ENCODE measurements around the gene NKX2-3.

NKX2-3 gene

DNA sequence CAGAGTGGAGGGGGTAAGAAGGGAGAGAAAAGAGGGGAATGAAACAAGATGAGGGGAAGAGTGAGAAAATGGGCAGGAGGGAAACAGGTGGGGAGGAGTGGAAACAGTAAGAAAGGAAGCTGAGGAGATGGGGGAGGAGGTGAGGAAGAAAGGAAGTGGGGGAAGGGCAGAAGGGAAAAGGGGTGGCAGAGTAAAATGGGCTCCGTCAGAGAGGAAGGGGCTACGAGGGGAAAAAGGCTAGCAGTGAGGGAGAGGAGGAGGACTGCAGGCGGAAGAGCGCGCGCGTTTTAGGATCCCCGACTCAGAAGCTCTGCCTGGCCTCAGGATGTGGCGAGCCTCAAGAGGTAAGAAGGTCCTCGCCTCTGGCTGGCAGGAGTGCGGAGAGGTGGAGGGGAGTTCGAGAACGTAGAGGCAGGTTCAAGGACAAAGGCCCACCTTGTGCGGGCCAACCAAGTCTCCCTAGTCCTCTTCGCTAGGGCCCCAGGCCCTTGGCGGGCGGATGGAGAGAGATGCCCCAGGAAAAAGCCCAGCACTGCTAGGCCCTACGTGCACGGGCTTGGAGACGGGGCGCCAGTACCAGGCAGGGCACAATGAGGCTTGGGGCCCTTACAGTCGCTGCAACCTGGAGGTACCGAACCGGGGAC lies 5.8 kb upstream of the NKX2-3 start:
- FAIRE-seq = no peak

DNA sequence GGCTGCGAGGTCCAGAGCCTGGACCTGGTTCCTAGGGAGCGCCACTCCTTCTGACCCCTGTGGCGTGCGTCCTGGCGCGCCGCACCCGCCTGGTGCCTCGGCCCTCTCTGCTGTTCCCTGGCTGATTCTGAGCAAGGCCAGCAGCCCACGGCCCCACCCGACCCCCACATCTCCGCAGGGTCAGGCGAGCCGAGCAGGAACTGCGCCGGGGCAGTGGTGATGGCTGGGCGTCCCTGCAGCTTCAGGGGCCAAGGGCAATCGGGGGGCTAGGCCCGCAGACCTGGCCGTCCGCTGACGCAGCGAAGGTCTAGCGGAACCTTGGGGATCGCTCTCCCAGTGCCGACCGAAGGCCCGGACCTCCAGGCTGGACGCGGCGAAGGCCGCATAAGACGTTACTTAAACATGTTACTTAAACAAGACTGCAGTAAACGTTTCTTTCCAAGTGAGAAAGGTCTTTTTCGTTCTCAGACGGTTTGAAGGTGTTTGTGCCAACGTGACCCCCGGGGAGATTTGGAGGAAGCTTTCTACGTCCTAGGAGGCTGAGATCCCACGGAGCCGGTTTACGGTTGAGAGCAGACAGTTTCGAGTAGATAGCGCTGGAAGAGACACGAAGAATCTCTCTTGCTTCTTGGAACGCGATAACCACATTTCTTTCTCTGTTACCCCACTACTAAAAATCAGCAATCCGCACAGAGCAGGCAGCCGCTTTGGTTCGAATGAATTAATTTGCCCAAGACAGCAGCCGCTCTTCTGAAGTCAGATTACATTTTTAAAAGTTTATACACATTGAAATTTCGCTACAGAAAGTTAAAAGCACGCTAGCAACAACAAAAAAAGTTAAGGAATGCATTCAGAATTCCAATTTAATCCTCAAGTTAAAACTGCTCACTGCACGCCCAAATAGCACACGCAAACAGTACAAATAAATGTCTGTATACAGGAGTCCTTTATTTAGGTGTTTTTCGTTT lies 4.9 kb upstream of the NKX2-3 start:
- no peak for FAIRE-seq

DNA sequence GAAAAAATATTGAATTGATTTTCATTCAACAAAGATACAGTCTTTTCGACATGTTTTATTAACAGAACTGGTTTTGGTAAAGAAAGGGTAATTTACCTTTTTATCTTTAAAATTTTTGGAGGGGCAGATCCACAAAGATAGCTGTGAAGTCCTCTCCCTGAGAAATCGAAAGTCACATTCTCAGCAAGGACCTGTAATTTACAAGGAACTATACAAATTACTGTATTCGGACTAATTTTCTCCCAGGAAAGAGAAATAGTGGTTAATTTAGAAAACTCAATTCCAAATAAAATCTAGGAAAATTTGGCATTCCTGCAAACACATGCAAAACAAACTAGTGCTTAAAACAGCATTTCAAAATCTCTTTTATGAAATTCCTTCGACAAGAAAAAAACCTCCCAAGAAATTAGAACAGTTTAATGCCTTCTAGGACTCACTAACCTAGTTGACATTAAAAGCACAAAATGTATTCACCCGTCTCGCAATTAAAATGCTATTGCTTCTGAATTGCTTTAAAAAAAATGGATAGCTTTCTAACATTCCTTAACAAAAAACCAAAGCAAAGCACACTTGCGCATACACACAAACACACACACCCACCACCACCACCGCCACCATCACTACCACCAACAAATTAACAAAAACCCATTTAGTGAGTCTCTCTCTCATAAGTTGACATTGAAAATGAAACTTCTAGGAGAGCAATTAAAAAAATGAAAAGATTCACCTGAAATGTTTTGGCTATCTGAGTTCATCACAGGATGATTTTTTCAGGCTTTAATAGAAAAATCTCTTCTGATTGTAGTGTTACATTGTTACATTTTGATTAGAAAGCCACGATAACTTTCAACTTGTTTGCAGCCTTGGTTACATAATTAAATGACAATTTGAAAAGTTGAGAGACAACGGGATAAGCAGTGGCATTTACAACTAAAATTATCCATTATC lies 4.0 kb upstream of the NKX2-3 start:
- FAIRE-seq = no peak

DNA sequence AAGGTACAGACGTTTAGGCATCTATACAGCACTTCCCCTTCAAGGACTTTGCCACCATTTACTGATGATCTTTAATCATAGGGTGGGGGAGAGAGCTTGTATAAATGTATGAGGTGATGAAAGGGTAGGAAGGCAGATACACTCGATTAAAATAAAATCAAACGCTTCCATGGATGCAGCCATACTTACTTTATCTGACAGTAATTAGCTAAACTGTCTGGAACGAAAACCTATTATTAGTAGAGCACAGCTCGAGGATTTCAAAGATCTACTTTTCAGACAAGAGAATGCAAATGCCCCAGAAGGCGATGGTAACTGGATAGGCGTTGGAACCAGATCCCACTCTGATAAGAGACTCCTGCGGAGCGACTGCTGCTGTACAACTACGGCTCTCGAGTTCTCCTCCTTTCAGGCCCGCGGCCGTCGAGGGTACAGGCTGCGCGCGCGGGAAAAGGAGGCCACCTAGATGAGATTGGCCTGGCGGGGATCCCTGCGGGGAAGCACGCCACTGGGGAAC lies 3.1 kb upstream of the NKX2-3 start:
- no peak for FAIRE-seq

DNA sequence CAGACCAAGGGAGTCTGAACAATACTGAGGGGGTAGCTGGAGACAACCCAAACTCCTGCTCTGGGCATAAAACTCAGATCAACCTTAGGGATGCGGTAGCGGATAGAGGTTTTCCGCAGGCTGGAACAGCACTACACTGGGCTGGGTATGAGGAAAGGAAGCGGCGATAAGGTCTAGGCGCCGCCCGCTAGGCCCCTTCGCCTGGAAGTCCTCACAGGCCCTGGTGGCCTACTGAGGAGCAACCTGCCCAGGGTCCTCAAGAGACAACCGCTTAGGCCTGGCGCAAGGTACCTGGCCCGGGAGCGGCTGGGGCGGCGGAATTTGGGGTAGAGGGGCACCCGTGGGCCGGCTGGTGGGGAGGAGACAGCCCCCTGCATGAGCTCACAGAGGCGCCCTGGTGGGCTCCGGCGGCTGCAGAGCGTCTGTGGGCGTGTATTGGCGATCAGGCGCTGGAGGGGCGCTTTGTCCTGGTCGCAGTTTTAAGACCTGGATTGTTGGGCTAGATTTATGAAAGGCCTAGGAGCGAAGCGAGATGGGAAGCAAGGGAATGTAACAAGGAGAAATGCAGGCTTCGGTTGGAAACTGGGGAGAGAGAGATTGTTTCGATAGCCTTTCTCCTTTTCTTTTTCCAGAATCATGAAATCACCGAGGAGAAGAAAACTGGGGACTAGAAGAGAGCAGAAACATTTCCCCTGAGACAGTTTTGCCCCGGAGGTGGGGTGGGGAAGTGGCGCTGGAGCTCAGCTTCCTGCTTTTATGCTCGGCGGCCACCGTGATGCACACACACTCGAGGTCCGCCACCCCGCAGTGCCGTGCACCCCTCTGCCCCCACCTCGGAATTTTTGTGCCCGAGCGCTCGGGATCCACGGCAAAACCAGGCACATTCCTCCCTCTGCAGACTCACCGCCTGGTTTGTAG lies 2.4 kb upstream of the NKX2-3 start:
- FAIRE-seq = no peak

DNA sequence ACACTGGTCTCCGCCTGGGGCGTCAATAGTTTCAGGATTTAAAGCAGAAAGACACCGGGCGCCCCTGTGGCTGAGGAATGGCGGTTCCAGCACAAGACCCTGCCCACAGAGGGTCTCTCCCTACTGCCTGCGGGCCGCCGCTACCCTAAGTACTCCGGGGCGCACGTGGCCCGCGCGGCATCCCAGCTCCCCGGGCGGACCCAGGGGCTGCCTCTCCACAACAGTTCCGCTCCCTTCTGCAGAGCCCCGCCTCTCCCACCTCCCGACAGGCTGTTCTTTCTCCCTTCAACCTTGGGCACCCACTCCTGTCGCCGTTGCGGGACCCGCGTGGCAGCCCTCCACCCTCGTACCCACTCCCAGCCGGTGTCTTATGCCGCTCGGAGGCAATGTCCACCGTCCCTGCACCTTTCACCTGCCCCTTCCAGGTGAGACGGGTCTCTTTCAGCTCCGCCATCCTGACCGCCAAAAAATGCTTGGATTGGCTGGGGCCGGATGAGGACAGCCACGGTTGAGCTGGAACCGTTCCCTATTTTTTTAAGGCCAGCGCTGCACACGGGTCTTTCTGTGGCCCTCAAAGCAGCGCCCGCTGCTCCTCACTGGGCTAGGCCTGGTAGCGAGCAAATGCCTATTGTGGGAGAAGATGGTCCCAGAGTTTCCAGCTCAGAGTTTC lies 1.6 kb upstream of the NKX2-3 start:
- FAIRE-seq = no peak

DNA sequence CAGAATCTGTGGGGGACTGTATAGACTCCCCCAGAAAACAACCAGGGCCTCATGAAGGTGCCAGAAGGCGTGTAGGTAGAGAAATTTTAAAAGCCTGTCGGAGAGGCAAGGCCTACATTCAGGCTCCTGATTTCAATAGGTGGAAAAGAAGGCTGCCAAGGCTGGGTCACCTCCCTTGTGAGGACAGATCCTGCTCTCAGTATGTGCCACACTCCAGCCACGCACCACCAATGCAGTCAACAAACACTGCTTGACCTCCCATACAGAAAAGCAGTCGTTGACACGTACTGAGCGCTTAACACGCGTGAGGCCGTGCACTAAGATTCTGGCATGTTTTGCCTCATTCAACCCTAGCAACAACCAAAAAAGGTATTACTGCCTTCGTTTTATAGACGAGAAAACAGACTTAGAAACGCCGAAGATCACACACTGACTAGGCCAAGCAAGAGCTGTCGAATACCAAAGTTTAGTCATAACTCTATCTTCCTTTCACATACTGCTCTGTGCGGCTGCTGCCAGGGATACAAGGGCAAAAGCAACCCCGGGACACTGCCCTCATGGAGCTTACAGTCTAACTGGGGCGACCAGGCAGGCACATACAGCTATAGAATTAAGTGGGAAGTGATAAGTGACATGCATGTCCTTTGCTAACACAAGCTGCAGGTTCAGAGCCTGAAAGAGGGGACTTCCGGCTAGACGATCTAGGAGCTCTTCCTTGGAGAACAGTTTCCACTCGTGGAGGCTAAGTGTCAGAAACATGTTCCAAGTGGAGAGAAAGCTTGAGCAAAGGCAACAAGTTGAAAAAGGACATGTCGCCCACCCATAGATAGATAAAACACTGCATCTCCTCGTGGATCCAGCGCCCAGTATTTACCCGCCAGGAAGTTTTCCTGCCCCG lies 797 bp upstream of the NKX2-3 start:
- no peak for FAIRE-seq

DNA sequence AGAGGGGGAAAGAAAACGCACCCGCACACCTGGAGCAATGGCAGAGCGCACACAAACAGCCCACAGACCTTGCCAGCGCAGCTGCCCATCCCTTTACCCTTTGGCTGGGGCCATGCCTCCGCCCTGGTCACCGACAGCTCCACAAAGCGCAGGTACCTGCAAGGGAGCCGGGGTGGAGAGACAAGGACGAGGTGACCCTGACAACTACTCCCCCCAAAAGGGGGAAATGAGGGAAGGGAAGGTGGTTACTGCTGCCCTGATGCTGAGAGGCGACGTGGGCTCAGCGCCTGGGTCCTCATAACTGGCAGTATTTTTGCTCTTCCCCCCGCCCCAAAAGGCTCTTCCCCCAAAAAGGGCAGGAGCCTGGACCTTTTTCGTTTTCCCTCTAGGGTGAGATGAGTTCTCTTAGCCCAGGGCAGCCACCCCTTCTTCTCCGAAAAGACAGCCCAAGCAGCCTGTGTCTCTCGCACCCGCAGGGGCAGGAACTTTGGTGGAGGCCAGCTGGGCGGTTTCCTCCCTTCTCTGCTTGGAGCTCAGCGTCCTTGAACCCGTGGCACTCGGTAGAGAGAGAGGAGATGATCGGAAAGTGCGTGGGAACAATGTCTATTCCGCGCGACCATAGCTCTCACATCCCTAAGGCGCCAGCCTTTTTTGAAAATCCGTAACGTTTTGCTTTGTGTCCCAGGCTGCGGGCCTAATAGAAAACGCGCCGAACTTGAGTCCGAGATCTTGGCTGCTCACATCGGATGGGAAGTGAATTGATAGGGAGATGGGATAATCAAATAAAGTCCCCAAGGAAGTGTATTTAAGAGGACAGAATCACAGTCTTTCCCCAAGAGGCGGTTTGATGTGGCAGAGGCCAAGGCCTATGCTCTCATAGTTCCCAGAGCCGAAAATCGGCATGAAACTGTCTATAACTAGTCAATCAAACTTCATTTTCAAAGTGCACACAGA lies 1.0 kb downstream of the NKX2-3 start:
- FAIRE-seq = no peak

DNA sequence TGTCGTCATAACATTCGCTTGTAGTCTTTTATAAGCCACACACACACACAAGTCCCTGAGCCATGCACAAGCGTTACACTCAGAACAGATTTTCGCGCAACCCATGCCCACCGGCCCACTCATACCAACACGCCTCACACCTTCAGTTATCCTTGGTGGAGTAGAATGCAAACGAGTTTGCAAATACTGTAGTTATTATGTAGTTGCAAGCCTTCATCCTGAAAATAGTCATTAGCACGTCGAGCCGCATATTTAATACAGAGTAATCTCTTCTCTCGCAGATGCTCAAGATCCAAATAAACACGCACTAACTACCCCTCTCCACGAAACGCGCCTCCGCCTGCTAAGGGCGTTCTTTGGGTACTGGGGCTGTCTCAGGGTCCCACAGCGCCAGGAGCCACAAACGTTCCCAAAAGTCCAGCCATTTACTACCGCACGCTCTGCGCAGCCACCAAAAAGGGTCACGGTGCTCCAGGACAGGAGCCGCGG lies 1.8 kb downstream of the NKX2-3 start:
- FAIRE-seq = no peak

DNA sequence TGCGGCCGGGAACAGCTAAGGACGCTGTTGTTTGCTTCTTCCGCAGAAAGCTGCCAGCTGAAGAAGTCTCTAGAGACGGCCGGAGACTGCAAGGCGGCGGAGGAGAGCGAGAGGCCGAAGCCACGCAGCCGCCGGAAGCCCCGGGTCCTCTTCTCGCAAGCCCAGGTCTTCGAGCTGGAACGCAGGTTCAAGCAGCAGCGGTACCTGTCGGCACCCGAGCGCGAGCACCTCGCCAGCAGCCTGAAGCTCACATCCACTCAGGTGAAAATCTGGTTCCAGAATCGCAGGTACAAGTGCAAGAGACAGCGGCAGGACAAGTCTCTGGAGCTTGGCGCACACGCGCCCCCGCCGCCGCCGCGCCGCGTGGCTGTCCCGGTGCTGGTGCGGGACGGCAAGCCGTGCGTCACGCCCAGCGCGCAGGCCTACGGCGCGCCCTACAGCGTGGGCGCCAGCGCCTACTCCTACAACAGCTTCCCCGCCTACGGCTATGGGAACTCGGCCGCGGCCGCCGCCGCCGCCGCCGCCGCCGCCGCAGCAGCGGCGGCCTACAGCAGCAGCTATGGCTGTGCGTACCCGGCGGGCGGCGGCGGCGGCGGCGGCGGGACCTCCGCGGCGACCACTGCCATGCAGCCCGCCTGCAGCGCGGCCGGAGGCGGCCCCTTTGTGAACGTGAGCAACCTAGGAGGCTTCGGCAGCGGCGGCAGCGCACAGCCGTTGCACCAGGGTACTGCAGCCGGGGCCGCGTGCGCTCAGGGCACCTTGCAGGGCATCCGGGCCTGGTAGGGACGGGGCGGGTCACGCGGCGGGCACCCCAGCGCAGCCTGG lies 2.4 kb downstream of the NKX2-3 start:
- no peak for FAIRE-seq

DNA sequence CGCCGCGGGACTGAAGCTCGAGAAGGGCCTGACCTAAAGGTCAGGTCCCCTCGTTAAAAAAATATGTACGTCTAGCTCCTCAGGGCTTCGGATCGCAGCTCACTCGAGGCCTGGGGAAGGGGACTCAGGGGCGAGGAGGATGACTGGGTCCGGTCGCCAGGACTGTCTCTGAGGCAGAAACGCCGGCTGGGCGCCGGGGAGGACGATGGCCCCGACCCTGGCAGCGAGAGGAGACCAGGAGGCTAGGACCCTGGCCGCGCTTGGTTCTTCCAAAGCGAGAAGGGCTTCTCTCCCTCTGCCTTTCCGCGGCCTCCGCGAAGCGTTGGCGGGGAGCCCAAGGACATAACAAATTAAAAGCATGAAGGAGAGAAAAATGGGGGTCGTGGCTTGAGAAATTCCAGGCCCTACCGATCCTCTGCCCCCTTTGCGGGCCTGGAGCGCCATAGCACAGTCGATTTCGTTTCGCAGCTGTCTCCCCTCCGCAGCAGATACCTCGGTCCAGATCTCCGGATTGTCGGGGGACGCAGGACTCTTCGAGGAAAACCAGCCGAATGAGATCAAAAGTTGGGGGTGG lies 3.1 kb downstream of the NKX2-3 start:
- no peak for FAIRE-seq

DNA sequence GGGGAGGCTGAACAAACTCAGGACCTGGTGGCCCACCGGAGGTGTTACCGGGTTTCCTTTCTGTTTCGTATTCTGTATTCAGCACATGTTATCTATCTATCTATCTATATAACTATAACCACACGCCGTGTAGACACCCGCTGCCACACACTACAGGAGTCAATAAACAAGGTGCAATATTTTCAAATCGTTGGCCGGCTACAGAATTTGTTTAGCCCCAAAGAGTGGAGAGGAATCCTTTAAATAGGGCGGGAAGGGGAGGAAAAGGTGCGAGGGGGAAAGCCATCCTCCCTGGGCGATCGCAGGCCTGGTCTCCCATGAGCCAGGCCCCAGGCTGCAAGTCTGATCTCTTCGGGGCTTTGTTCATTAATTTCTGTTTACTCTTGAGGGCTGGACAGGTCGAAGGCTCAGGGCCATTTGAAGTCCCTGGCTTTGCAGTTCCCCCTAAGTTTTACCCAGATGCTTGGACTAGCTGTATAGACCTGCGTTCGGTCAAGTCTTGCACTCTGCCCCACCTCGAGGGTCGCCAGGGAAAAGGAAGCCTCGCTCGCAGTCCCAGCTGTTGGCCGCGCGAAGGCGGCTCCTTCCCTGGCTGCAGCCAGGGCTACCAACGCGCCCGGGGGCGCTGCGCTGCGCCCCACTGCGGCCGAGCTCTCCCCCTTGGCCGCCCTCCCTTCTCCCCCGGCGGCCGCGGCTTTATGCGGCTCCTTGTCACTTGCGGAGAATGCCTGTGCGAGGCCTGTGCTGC lies 3.8 kb downstream of the NKX2-3 start:
- FAIRE-seq = no peak

DNA sequence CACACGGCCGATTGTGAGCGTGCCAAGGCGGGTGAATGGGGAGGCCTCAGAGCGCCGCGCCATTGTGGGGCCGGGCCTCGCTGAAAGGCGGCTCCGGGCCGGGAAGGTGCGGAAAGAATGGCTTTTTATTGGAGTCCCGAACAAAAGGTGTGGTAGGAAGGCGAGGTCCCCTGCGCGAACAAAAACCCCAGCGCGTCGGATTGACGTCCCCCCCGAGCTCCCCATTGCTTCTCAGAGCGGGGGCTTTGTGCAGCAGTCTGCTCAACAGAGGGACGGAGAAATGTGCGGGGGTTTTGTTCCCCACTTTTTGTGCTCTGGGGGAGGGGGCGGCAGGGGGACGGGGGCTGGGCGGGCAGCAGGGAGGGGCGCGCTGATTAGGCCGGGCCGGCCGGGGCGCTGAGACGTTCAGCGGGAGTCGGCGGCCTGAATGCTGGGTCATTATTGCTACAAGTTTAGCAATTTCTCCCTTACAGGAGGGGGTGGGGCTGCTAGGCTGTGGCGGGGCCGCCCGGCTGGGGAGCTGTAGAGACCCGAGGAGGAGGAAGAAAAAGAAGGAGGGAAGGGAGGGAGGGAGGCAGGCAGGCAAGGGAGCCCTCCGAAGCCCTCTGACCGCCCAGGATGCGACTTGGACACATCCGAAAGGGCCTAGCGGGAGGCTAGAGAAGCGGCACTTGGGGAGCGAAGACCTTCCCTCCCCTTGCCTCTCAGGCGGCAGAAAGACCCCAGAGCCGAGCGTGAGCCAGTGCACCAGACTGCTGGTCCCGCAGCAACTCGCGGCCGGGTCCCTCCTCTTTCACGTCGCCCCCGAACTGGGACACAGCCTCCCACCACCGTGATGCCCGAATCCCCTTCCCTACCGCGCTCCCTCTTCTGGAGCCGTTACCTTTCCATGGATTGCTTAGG lies 4.6 kb downstream of the NKX2-3 start:
- no peak for FAIRE-seq

DNA sequence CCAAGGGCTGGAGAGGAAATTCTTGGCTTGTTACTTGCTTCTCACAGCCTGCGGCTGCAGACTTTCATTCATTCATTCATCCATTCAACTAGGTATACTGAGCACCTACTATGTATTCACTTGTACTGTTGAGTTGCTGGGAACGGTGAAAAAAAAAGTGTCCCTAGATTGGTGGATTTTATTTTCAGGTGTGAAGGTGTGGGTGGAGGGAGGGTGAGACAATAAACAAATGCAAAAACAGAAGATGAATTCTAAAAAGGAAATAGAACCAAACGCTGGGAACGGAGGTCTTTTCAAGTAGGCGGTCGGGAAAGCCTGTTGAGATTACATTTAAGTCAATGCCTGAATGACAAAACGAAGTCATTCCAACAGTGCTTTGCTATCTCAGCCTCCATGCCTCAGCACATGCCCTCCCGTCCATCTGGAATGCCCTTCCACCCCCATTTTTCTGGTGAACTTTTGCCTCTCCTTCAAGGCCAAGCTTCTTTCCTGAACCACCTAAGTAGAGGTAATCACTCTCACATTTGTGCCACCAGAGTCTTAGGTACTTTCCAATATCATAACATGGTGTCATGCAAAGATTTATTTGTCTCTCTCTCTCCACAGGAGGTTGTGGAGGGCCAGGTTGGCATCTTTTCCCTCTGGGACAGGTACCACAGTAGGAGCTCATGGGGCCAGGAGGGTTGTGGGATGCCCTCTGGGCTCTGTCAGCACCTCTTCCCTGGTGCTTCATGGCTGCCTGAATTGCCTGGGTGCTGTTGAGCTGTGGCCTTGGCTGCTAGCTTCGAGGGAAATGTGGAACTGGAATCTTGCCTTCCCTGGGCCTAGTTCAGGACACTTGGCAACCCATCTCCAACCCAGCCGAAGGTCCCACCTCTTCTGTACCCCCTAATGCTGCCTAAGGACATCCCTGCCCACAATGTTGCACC lies 5.5 kb downstream of the NKX2-3 start:
- no peak for FAIRE-seq

Data from A204.1 (cell line).